GM10266 (cell line): ENCODE data around the gene MEA1.

ENCODE experiments used
- DNase-seq: peaks from one replicate; pipeline ENCODE4 v3.0.0; 2012; ENCODE audit errors: extremely low spot score
- CTCF ChIP-seq: IDR thresholded peaks from 2 replicates; pipeline ENCODE4 v1.5.1; 2012; ENCODE audit warnings: mild to moderate bottlenecking, low read depth; ENCODE audit not compliant: control insufficient read depth, insufficient read depth; ENCODE audit errors: missing control alignments

MEA1 gene

GRCh38 chr6:43058531-43058930 lies 44.8 kb upstream of the MEA1 start:
- TF ChIP-seq CTCF: no peak
- DNase-seq: no peak

GRCh38 chr6:43055966-43056365 lies 42.2 kb upstream of the MEA1 start:
- DNase-seq: no peak
- no peak for TF ChIP-seq CTCF

GRCh38 chr6:43054206-43054943 lies 40.6 kb upstream of the MEA1 start:
- DNase-seq: no peak
- no peak for TF ChIP-seq CTCF

GRCh38 chr6:43053545-43054205 lies 39.9 kb upstream of the MEA1 start, which contains the start of gene CUL7:
TSS of gene CUL7 (minus strand) at chr6:43053851. CDS start at chr6:43052788, 1,063 bp downstream.
- DNase-seq: peak; percentile 94
- no peak for TF ChIP-seq CTCF

- TF ChIP-seq CTCF: no peak
- DNase-seq: peak; percentile 36
Observed at GRCh38 chr6:43052842-43053544, 39.2 kb upstream of the MEA1 start.

GRCh38 chr6:43052225-43052841 lies 38.6 kb upstream of the MEA1 start:
- TF ChIP-seq CTCF: no peak
- DNase-seq: no peak

GRCh38 chr6:43050981-43051380 lies 37.2 kb upstream of the MEA1 start:
- TF ChIP-seq CTCF: no peak
- no peak for DNase-seq
